GM19193 (cell line): ENCODE measurements around the gene DNAL1.

Source experiments
- POLR2A ChIP-seq: IDR thresholded peaks from 4 replicates; pipeline ENCODE4 v1.6.1; 2011; ENCODE audit not compliant: insufficient read depth, insufficient read length; ENCODE audit errors: extremely low read depth

DNAL1 gene

GRCh38 chr14:73739899-73740617 is 95.3 kb downstream of the DNAL1 start:
- no peak for TF ChIP-seq POLR2A

- no peak for TF ChIP-seq POLR2A
Observed at GRCh38 chr14:73740618-73741326, 96.0 kb downstream of the DNAL1 start.

GRCh38 chr14:73741386-73741875 is 96.6 kb downstream of the DNAL1 start:
- no peak for TF ChIP-seq POLR2A

- no peak for TF ChIP-seq POLR2A
Observed at GRCh38 chr14:73741876-73742519, 97.2 kb downstream of the DNAL1 start.

DNA sequence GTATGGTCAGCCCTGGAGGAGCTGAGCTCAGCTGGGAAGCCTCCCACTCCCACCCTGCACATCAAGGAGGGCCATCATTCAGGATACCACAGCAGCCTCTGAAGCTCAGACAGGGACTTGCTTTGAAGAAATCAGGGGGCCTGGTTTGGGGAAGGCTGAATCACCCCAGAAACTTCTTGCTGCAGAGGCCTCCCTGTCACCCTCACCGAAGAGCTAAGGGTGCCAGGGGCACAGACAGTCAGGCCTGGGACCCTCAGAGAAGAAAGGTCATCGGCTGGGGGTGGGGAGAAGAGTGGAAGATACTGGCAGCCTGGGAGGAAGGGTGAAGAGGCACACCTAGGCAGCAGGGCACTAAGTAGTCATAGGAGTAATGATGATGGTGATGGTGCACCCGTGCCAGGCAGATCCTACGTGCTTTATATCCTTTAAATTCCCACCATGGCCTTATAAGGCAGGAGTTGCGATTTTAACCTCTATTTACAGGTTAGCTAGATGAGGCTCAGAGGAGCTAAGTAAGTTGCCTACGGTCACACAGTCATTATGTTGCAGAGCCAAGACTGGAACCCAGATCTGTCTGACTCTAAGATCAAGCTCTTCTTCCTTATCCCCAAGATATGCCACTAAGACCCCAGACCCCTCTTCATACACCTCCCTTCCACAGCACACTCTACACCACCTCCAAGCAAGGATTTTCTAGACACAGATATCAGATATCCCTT is 97.9 kb downstream of the DNAL1 start:
- TF ChIP-seq POLR2A = no peak

- no peak for TF ChIP-seq POLR2A
Observed at GRCh38 chr14:73743431-73743931, 98.7 kb downstream of the DNAL1 start.

DNA sequence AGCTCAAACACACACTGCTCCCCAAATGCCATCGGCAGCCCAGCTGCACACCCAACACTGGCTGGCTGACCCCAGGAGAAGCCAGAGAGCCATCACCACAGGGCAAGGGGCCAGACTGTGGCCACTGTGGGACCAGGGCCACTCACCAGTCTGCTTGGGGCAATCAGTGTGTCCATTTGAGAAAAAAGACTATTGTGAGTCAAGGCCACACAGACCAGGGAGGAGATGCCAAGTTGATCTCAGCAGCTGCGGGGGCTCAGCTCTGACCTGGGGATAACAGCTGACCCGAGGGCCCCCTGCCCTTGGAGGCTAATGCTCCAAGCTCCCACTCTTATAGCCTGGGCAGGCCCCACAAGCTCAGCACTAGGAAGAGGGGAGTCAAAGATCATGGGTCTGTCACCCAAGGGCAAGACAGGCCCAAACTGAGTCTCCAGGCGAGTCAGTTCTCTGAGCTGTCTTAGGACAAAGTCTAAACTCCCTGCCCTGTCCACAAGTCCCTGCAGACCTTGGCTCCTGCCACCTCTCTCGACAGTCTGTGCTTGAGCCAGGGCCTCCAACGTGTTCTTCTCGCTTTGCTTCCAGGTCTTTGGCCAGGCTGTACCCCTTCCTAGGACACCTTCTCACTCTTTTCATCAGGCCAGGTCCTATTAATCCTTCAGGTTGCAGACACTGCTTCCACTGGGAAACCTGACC is 99.5 kb downstream of the DNAL1 start:
- TF ChIP-seq POLR2A = no peak

- TF ChIP-seq POLR2A = no peak
Observed at GRCh38 chr14:73744874-73745529, 100.2 kb downstream of the DNAL1 start.

GRCh38 chr14:73745571-73746519 is 101.1 kb downstream of the DNAL1 start:
- TF ChIP-seq POLR2A = peak; percentile 12

GRCh38 chr14:73746520-73747378 is 102.0 kb downstream of the DNAL1 start:
- no peak for TF ChIP-seq POLR2A

- TF ChIP-seq POLR2A = no peak
Observed at GRCh38 chr14:73747379-73748211, 102.8 kb downstream of the DNAL1 start.
